SK-N-MC (cell line): ENCODE results near the gene TRAIP.

Experiments used
- EZH2 ChIP-seq: fragments of 200-600 bp; sonication (generic); IDR thresholded peaks from one replicate; pipeline ENCODE4 v1.6.1; 2017; ENCODE audit warnings: antibody characterized with exemption
- FOXP2 ChIP-seq: optimal IDR thresholded peaks from 2 replicates; pipeline ENCODE3; 2011; ENCODE audit warnings: mild to moderate bottlenecking, moderate library complexity; ENCODE audit not compliant: insufficient read depth; ENCODE audit errors: extremely low read length, control extremely low read depth
- POLR2AphosphoS5 ChIP-seq: IDR thresholded peaks from 2 replicates; pipeline ENCODE4 v1.6.1; 2012; ENCODE audit warnings: mild to moderate bottlenecking, low read depth, low read length, borderline replicate concordance

DNA sequence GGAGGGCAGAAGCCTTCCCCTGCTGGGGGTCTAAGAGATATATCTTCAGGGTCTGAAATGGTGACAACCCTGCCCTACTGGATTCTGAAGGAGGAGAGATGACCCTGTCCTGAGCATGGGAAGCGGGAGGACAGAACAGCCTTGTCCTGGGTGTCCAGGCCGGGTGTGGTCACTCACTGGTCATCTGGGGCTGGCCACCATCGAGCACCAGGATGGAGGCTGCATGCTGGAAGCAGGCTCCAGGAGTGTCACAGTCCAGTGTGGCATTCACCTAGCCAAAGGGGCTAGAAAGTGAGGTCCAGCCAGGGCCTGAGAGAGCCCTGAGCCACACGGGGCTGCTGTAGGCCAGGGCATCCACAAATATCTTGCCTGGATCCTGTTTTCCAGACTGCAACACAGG lies 61.9 kb downstream of the TRAIP start:
- TF ChIP-seq POLR2AphosphoS5 (no peak), EZH2 (no peak), FOXP2 (no peak)
